ENCODE results near the gene TM9SF2.

TM9SF2 gene

DNA sequence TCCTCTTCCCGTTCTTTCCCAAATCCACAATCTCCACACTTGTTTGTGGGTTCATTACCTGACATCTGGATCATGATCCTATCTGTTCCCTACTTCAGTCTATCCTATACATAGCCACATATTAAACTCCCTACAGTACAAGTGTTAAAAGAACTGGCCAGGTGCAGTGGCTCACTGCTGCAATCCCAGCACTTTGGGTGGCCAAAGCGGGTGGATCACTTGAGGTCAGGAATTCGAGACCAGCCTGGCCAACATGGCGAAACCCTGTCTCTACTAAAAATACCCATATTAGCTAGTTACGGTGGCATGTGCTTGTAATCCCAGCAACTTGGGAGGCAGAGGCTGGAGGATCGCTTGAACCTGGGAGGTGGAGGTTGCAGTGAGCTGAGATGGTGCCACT is 88.3 kb downstream of the TM9SF2 start:
- FAIRE-seq (no peak), DNase-seq (ENCODE audit: insufficient read length, low spot score) (no peak)
- TF ChIP-seq, protein P1, sequence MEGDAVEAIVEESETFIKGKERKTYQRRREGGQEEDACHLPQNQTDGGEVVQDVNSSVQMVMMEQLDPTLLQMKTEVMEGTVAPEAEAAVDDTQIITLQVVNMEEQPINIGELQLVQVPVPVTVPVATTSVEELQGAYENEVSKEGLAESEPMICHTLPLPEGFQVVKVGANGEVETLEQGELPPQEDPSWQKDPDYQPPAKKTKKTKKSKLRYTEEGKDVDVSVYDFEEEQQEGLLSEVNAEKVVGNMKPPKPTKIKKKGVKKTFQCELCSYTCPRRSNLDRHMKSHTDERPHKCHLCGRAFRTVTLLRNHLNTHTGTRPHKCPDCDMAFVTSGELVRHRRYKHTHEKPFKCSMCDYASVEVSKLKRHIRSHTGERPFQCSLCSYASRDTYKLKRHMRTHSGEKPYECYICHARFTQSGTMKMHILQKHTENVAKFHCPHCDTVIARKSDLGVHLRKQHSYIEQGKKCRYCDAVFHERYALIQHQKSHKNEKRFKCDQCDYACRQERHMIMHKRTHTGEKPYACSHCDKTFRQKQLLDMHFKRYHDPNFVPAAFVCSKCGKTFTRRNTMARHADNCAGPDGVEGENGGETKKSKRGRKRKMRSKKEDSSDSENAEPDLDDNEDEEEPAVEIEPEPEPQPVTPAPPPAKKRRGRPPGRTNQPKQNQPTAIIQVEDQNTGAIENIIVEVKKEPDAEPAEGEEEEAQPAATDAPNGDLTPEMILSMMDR (IDR thresholded peaks at IDR 0.05; ENCODE audit: insufficient read depth, missing control alignments), result no peak

DNA sequence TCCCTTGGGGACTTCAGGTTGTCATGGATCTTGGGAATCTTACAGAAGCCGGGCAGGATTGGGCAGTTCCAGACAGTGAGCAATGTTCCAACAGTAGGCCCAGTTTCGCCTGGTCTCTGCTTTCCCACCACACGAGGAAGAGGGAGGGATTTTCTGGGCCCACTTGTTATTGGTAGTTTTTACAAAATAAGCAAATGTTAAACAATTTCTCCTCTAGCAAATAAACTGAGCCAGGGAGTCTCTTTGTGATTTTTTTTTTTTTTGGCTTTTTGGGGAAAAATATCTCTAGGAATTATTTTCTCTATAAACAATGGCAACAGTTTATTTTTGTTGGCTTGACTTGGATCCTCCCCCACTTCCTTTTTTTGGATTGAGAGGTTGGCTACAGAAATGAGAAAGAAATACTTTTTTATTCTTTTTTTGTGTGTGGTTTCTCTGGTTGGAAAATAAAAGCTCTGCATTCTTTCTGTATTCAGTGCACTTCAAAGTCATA is 89.3 kb downstream of the TM9SF2 start:
- TF ChIP-seq, protein P1 (IDR thresholded peaks at IDR 0.05; ENCODE audit: insufficient read depth, missing control alignments), result no peak
- DNase-seq (ENCODE audit: insufficient read length, low spot score), result no peak
- FAIRE-seq, result no peak

DNA sequence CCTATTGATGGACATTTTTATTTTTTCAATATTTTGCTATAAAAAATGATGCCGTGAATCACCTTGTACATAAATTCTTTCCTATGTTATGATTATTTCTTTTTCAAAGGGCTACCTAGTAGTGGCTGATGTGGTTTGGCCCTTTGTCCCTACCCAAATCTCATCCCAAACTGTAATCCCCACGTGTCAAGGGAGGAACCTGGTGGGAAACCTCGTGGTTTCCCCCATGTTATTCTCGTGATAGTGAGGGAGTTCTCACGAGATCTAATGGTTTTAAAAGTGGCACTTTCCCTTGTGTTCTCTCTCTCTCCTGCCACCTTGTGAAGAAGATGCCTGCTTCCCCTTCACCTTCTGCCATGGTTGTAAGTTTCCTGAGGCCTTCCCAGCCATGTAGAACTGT is 94.9 kb downstream of the TM9SF2 start:
- TF ChIP-seq, protein P1 (IDR thresholded peaks at IDR 0.05; ENCODE audit: insufficient read depth, missing control alignments), result no peak
- FAIRE-seq (no peak), DNase-seq (ENCODE audit: insufficient read length, low spot score) (no peak)

DNA sequence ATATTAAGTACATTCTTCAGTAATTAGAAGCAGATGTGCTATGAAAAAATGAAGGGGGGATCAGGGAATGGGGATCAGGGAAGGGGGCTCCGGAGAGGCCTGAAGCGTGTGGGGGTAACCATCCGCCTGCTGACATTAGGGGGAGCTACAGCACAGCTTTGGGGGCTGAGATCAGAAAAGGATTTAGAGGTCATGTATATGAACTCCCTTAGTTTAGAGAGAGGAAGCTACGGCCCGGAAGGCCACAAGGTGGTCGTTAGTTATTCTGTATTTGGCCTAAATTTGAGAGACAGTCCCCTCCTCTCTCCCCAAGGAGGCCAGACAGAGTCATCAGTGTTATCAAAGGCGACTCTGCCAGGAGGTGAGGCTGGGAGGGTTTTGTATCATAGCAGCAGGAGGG is 99.0 kb downstream of the TM9SF2 start:
- DNase-seq (ENCODE audit: insufficient read length, low spot score), result no peak
- no peak for FAIRE-seq
- TF ChIP-seq, protein P1 (IDR thresholded peaks at IDR 0.05; ENCODE audit: insufficient read depth, missing control alignments), result no peak

DNA sequence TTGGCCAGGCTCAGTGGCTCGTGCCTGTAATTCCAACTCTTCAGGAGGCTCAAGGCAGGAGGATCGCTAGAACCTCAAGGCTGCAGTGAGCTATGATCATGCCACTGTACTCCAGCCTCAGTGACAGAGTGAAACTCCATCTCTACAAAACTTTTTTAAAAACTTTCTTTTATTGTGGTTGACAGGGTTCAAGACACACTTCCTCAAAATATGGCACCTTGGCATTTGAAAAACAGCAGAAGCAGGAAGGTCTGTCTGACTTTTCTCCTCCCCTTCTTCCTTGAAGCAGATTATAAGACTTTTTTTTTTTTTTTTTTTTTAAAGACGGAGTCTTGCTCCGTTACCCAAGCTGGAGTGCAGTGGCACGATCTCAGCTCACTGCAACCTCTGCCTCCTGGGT is 100.3 kb downstream of the TM9SF2 start:
- DNase-seq (ENCODE audit: insufficient read length, low spot score) (no peak), FAIRE-seq (no peak)
- TF ChIP-seq, protein P1 (IDR thresholded peaks at IDR 0.05; ENCODE audit: insufficient read depth, missing control alignments), result no peak

DNA sequence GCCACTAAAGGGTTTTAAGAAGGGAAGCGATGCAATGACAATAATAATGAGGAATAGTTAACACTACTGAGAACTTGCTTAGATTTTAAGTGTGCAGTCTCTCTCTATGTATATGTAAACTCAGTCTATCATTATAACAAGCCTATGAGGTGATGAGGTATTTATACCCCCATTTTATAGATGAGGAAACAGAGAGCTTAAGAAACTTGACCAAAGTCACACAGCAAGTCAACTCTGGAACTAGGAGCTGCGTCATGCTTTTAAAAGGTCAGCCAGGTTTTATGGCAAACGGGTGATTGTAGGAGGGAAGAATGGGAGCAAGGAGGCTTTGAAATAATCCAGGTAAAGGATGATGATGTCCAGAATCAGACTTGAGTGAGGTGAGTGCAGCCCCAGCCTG is 103.4 kb downstream of the TM9SF2 start:
- TF ChIP-seq, protein P1 (IDR thresholded peaks at IDR 0.05; ENCODE audit: insufficient read depth, missing control alignments), result no peak
- DNase-seq (ENCODE audit: insufficient read length, low spot score) (no peak), FAIRE-seq (no peak)

DNA sequence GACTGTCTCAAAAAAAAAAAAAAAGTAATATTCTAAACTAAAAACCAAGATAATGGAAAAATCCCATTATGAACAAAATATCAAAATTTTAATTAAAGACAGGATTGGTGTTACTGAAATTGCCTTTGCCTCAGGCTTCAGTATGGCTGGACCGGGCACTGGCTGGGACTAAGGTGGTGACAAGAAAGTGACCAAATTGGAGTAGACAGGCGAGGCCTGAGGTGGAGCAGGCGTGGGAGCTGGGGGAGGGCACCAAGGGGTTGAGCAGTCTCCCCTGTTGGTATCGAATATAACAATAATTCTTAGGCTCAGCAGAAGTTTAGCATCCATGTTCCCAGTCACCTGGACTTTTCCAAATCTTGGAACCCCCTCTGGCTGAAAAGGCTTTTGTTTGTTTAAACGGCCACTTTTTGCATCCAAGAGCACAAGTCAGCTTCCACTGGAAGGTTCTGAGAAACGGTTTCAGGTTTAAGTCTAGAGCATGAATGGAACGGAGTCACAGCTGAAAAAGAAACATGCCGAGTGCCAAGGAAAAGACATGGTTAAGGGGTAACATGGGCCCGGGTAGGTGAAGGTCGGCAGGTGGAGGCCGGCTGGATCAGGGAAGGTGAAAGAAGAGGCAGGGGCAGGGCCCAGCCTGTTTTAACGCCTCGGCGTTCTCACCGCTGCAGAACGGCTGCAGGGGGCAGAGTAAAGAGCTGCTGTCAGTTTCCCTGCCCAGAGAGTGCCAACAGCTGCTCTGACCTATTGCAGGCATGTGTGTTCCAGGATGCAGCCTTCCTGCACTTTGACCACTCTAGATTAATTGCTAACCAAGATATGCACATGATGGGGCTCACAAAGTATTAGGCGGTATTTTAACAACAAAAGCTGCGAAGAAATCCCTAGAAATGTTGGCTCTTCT is 104.4 kb downstream of the TM9SF2 start:
- DNase-seq (ENCODE audit: insufficient read length, low spot score), result no peak
- TF ChIP-seq, protein P1 (IDR thresholded peaks at IDR 0.05; ENCODE audit: insufficient read depth, missing control alignments), result no peak
- no peak for FAIRE-seq

Measured in D721Med (cell line).